AG09319 (cell line): ENCODE data around the gene POLR1D.

ENCODE experiments used
- DNase-seq: peaks from one replicate; pipeline ENCODE4 v3.0.0-alpha.2; 2010; ENCODE audit warnings: low read depth; ENCODE audit errors: extremely low read depth
- CTCF ChIP-seq: IDR thresholded peaks from 2 replicates; pipeline ENCODE4 v1.5.1; 2011; ENCODE audit warnings: low read depth, mild to moderate bottlenecking, inconsistent platforms, low read length, moderate library complexity

The POLR1D gene

GRCh38 chr13:27617881-27618321 is 3.8 kb upstream of the POLR1D start:
- TF ChIP-seq CTCF: no peak
- no peak for DNase-seq

- no peak for DNase-seq
- no peak for TF ChIP-seq CTCF
These were observed 2.5 kb upstream of the POLR1D start for GRCh38 chr13:27619093-27619727.

GRCh38 chr13:27619728-27620376 is 1.8 kb upstream of the POLR1D start:
- no peak for DNase-seq
- peak; percentile 23 for TF ChIP-seq CTCF

DNA sequence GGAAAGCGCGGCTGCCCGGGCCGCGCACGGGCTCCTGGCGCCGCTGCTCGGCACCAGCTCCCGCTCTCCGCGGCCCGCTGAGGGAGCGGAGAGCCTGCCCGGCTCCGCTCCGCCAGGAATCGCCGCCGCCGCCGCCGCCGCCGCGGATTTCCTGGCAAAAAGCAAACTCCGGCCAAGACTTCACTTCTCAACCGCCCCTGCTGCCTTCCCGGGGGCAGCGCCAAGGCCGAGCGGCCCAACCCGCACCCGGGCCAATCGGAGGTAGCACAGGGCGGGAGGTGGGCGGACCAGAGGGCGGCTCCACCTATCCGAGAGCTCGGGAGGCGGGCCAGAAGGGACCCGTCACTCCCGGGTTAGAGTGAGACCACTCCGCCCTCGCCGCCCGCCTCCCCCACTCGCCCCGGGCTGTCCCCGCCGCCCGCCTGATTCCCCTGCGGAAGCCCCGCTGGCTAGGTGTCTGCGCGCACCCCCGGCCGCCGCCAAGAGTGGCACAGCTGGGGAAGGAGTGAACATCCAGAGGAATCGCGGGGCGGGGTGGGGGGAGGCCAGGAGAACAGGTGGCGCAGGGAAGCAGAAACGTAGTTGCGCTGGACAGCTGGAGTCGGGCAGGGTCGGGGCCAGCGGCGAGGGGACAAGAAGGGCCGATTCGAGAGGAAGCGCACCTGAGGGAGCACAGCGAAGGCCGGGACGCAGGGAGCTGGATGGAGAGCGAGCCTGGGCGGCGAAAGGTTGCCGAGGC is 1.1 kb upstream of the POLR1D start, which contains the start of gene LNX2:
Gene LNX2, minus strand, starts transcription at position 153 of the 739 bp plus-strand sequence. CDS start 38,826 bp downstream, outside the sequence.
- TF ChIP-seq CTCF: no peak
- peak; percentile 90 for DNase-seq

GRCh38 chr13:27621116-27621365 is 651 bp upstream of the POLR1D start:
- no peak for DNase-seq
- TF ChIP-seq CTCF: no peak

DNA sequence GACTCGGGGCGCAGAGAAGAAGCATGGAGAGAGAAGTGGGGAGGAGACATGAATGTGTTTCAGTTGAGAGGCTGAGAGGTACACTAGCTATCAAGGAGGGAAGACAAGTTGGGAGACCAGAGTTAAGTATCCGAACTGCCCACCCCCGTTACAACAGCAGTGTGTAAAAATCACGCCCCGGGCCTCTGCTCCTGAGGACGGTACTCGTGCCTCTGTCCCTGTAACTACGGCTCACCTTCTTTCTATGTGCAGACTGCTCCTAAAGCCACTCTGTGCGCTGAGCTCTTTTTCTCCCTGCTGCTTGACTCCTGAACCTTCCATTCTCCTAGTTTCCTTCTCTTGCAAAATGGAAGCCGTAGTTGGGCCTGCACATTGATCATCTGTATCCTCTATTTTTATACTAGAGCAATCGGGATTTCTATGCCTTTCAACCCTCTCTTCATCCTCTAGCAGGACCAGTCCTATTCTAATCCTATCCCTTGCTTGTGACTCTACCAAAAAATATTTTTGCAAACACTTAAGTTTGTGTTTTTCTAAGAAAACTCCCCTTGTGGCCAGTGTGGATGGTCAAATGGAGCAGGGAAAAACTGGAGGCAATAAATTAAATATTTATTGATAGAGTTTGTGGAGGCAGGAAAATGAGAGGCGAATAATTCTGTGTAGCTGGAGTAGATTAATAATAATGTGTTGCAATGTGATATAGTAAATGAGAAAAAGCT is 569 bp downstream of the POLR1D start:
- peak; percentile 24 for TF ChIP-seq CTCF
- no peak for DNase-seq
